ENCODE measurements around the gene NEUROG1. TPM values are rescaled to one million over a fixed set of nuclear protein-coding genes. Genes with fewer than 3 reads are reported as not detected.
"Not testable (repeated sequence)": the region's sequence is repeated elsewhere in the genome, so short reads cannot be mapped to it uniquely, and the experiment has no call there.

Gene NEUROG1
- total RNA-seq, 1 donor from 2014 or later: not detected

DNA sequence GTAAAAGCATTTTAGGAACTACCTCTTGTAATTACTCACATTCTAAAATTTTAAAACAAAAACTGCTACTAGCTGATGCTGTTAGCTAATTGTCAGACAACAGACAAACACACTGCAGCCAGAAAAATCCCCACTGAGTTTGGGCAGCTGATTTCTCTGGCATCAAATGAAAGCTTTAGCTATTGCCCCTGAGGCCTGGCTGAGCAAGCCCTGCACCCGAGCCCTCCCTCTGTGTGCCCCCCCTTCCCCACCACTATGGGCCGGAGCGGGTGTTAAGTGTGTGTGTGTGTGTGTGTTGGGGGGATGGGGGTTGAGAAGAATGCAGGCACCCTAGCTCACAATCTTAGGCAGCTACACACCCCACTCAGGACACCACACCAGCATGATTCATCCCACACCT, 2.4 kb downstream of the NEUROG1 start:
- H3K27ac Mint-ChIP-seq (ENCODE audit: unreplicated experiment): no peak overlapping the region
- H3K9me3 Mint-ChIP-seq (ENCODE audit: low read depth): peaks cover 11% of the 10 kb centered on the region
- H3K4me1 Mint-ChIP-seq (ENCODE audit: low read depth): peaks cover 9% of the 10 kb centered on the region
- peaks cover 80% of the 10 kb centered on the region for H3K27me3 Mint-ChIP-seq (ENCODE audit: low read depth)
- TF ChIP-seq, protein P1, sequence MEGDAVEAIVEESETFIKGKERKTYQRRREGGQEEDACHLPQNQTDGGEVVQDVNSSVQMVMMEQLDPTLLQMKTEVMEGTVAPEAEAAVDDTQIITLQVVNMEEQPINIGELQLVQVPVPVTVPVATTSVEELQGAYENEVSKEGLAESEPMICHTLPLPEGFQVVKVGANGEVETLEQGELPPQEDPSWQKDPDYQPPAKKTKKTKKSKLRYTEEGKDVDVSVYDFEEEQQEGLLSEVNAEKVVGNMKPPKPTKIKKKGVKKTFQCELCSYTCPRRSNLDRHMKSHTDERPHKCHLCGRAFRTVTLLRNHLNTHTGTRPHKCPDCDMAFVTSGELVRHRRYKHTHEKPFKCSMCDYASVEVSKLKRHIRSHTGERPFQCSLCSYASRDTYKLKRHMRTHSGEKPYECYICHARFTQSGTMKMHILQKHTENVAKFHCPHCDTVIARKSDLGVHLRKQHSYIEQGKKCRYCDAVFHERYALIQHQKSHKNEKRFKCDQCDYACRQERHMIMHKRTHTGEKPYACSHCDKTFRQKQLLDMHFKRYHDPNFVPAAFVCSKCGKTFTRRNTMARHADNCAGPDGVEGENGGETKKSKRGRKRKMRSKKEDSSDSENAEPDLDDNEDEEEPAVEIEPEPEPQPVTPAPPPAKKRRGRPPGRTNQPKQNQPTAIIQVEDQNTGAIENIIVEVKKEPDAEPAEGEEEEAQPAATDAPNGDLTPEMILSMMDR (IDR thresholded peaks at IDR 0.05): no peak
- H3K36me3 Mint-ChIP-seq (ENCODE audit: low read depth): peaks cover 5% of the 10 kb centered on the region
- no peak for DNase-seq (ENCODE audit: low spot score)
- no peak overlapping the region for H3K4me3 Mint-ChIP-seq (ENCODE audit: unreplicated experiment)

DNA sequence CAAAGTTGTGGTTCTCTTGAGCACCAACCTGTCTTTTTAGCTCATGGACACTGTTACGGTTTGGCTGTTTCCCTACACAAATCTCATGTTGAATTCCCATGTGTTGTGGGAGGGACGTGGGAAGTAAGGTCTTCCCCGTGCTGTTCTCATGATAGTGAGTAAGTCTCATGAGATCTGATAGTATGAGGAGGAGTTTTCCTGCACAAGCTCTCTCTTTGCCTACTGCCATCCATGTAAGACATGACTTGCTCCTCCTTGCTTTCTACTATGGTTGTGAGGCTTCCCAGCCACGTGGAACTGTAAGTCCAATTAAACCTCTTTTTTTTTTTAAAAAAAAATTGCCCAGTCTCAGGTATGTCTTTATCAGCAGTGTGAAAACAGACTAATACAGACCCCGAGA, 6.2 kb downstream of the NEUROG1 start:
- H3K9me3 Mint-ChIP-seq (ENCODE audit: low read depth); H3K4me1 Mint-ChIP-seq (ENCODE audit: low read depth): not testable (repeated sequence)

DNA sequence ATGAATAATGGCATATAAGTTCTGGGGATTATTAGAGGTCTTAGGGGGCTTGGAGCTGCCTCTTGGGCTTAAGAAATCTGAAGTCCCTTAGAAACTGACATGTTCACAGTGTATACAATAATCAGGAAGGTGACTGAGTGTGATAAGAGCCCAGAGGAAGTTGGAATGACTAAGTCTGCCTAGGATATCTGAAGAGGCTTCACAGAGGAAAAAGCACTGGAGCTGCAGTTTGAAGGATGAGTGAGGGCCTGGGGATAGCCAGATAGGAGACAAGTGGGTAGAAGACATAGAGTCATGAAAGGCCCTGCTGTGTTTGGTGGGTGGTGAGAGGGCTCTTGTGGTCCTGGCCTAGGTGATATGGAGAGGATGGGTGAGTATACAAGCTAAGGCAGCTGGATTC, 8.8 kb downstream of the NEUROG1 start:
- peaks cover 80% of the 10 kb centered on the region for H3K27me3 Mint-ChIP-seq (ENCODE audit: low read depth)
- H3K4me3 Mint-ChIP-seq (ENCODE audit: unreplicated experiment): no peak overlapping the region
- no peaks in the 10 kb centered on the region for H3K36me3 Mint-ChIP-seq (ENCODE audit: low read depth)

More for the DNA sequence above, 6.2 kb downstream of the NEUROG1 start:
- not testable (repeated sequence) for DNase-seq (ENCODE audit: low spot score); H3K27ac Mint-ChIP-seq (ENCODE audit: unreplicated experiment); H3K4me3 Mint-ChIP-seq (ENCODE audit: unreplicated experiment); H3K36me3 Mint-ChIP-seq (ENCODE audit: low read depth)
- H3K27me3 Mint-ChIP-seq (ENCODE audit: low read depth): peaks cover 85% of the 10 kb centered on the region

GRCh38 chr5:135521964-135522363, 13.8 kb downstream of the NEUROG1 start:
- H3K4me1 Mint-ChIP-seq (ENCODE audit: low read depth): no peaks in the 10 kb centered on the region
- H3K27me3 Mint-ChIP-seq (ENCODE audit: low read depth): peaks cover 79% of the 10 kb centered on the region
- H3K4me3 Mint-ChIP-seq (ENCODE audit: unreplicated experiment): no peak overlapping the region
- TF ChIP-seq, protein P1 (IDR thresholded peaks at IDR 0.05): no peak
- DNase-seq (ENCODE audit: low spot score): no peak
- H3K9me3 Mint-ChIP-seq (ENCODE audit: low read depth): peaks cover 16% of the 10 kb centered on the region
- H3K27ac Mint-ChIP-seq (ENCODE audit: unreplicated experiment): no peak overlapping the region
- H3K36me3 Mint-ChIP-seq (ENCODE audit: low read depth): peaks cover 6% of the 10 kb centered on the region

More for the DNA sequence above, 8.8 kb downstream of the NEUROG1 start:
- Mint-ChIP-seq H3K4me1 (ENCODE audit: low read depth) (no peaks in the 10 kb centered on the region), H3K27ac (ENCODE audit: unreplicated experiment) (no peak overlapping the region), H3K9me3 (ENCODE audit: low read depth) (peaks cover 9% of the 10 kb centered on the region)
- DNase-seq (ENCODE audit: low spot score): no peak
- TF ChIP-seq, protein P1 (IDR thresholded peaks at IDR 0.05): no peak

GRCh38 chr5:135517631-135518030, 18.1 kb downstream of the NEUROG1 start:
- Mint-ChIP-seq H3K36me3 (ENCODE audit: low read depth) (peaks cover 6% of the 10 kb centered on the region), H3K27ac (ENCODE audit: unreplicated experiment) (no peak overlapping the region), H3K4me1 (ENCODE audit: low read depth) (no peaks in the 10 kb centered on the region), H3K9me3 (ENCODE audit: low read depth) (peaks cover 23% of the 10 kb centered on the region), H3K27me3 (ENCODE audit: low read depth) (peaks cover 53% of the 10 kb centered on the region), H3K4me3 (ENCODE audit: unreplicated experiment) (no peak overlapping the region)
- TF ChIP-seq, protein P1 (IDR thresholded peaks at IDR 0.05): no peak
- no peak for DNase-seq (ENCODE audit: low spot score)

- peaks cover 51% of the 10 kb centered on the region for H3K27me3 Mint-ChIP-seq (ENCODE audit: low read depth)
- no peak overlapping the region for H3K27ac Mint-ChIP-seq (ENCODE audit: unreplicated experiment)
- TF ChIP-seq, protein P1 (IDR thresholded peaks at IDR 0.05): no peak
- no peak for DNase-seq (ENCODE audit: low spot score)
- H3K4me3 Mint-ChIP-seq (ENCODE audit: unreplicated experiment): no peak overlapping the region
- no peaks in the 10 kb centered on the region for H3K4me1 Mint-ChIP-seq (ENCODE audit: low read depth)
- H3K9me3 Mint-ChIP-seq (ENCODE audit: low read depth): peaks cover 14% of the 10 kb centered on the region
- H3K36me3 Mint-ChIP-seq (ENCODE audit: low read depth): peaks cover 3% of the 10 kb centered on the region
Observed at GRCh38 chr5:135514116-135514515, 21.6 kb downstream of the NEUROG1 start.
